H9 (cell line): ENCODE measurements around the gene CD164L2. TPM values are rescaled to one million over a fixed set of nuclear protein-coding genes. Genes with fewer than 3 reads are reported as not detected.
A peak's percentile ranks its signal among the peaks of the same experiment; 100 is the strongest.

Experiments used
- DNase-seq: peaks from one replicate; pipeline ENCODE4 v3.0.0-alpha.2; 2017
- H2AFZ ChIP-seq: one replicate; pipeline ENCODE4 v1.6.1; 2013; ENCODE audit warnings: mild to moderate bottlenecking, low read length, control low read depth, moderate library complexity
- H2AK5ac ChIP-seq: 2 replicates; pipeline ENCODE4 v1.6.1; 2013; ENCODE audit warnings: low read length, control low read depth, mixed read lengths; ENCODE audit not compliant: insufficient read length
- H2BK120ac ChIP-seq: one replicate; pipeline ENCODE4 v1.6.1; 2013; ENCODE audit warnings: low read depth, mild to moderate bottlenecking, low read length, control low read depth, inconsistent platforms; ENCODE audit not compliant: poor library complexity, severe bottlenecking
- H2BK12ac ChIP-seq: 2 replicates; pipeline ENCODE4 v1.6.1; 2013; ENCODE audit warnings: low read length, control low read depth, mixed read lengths, low read depth; ENCODE audit not compliant: insufficient read length
- H2BK15ac ChIP-seq: 2 replicates; pipeline ENCODE4 v1.6.1; 2013; ENCODE audit warnings: low read depth, low read length, control low read depth
- H2BK20ac ChIP-seq: one replicate; pipeline ENCODE4 v1.6.1; 2013; ENCODE audit warnings: low read depth, mild to moderate bottlenecking, low read length, control low read depth, inconsistent platforms; ENCODE audit not compliant: poor library complexity, severe bottlenecking
- H2BK5ac ChIP-seq: 2 replicates; pipeline ENCODE4 v1.6.1; 2013; ENCODE audit warnings: low read length, control low read depth, mixed read lengths; ENCODE audit not compliant: insufficient read length
- H3K14ac ChIP-seq: 2 replicates; pipeline ENCODE4 v1.6.1; 2013; ENCODE audit warnings: low read length, control low read depth; ENCODE audit not compliant: insufficient read depth
- H3K18ac ChIP-seq: 2 replicates; pipeline ENCODE4 v1.6.1; 2013; ENCODE audit warnings: low read depth, mild to moderate bottlenecking, mixed read lengths, low read length, control low read depth; ENCODE audit not compliant: insufficient read length
- H3K23ac ChIP-seq: 2 replicates; pipeline ENCODE4 v1.6.1; 2013; ENCODE audit warnings: low read length, control low read depth, mixed read lengths, low read depth; ENCODE audit not compliant: insufficient read length
- H3K23me2 ChIP-seq: 2 replicates; pipeline ENCODE4 v1.6.1; 2013; ENCODE audit warnings: low read depth, mild to moderate bottlenecking, mixed read lengths, low read length, control low read depth; ENCODE audit not compliant: insufficient read length, poor library complexity, severe bottlenecking
- H3K27ac ChIP-seq: 2 replicates; pipeline ENCODE4 v1.5.1; 2013; ENCODE audit warnings: low read length, control low read depth, mixed read lengths, low read depth; ENCODE audit not compliant: insufficient read length
- H3K27me3 ChIP-seq: 2 replicates; pipeline ENCODE4 v1.6.1; 2013; ENCODE audit warnings: low read length, control low read depth, inconsistent platforms; ENCODE audit not compliant: insufficient read depth
- H3K4ac ChIP-seq: 2 replicates; pipeline ENCODE4 v1.6.1; 2013; ENCODE audit warnings: low read depth, mild to moderate bottlenecking, control low read depth, inconsistent platforms, low read length, moderate library complexity
- H3K4me1 ChIP-seq: 2 replicates; pipeline ENCODE4 v1.6.1; 2013; ENCODE audit warnings: low read length, control low read depth, inconsistent platforms; ENCODE audit not compliant: insufficient read depth
- H3K4me2 ChIP-seq: 2 replicates; pipeline ENCODE4 v1.6.1; 2013; ENCODE audit warnings: low read length, control low read depth, mixed read lengths; ENCODE audit not compliant: insufficient read length, insufficient read depth
- H3K56ac ChIP-seq: 2 replicates; pipeline ENCODE4 v1.6.1; 2013; ENCODE audit warnings: low read depth, mild to moderate bottlenecking, mixed read lengths, low read length, control low read depth; ENCODE audit not compliant: insufficient read length
- H3K79me1 ChIP-seq: 2 replicates; pipeline ENCODE4 v1.6.1; 2013; ENCODE audit warnings: low read depth, mild to moderate bottlenecking, moderate library complexity, low read length, control low read depth, inconsistent platforms; ENCODE audit not compliant: insufficient read depth, poor library complexity, severe bottlenecking
- H3K79me2 ChIP-seq: 2 replicates; pipeline ENCODE4 v1.6.1; 2013; ENCODE audit warnings: low read length, control low read depth, inconsistent platforms; ENCODE audit not compliant: insufficient read depth
- H3K9ac ChIP-seq: 2 replicates; pipeline ENCODE4 v1.6.1; 2013; ENCODE audit warnings: low read length, control low read depth, mixed read lengths; ENCODE audit not compliant: insufficient read length; ENCODE audit errors: extremely low read depth
- H3K9me3 ChIP-seq: one replicate; pipeline ENCODE4 v1.6.1; 2013; ENCODE audit warnings: low read depth, low read length, inconsistent platforms; ENCODE audit not compliant: control insufficient read depth
- H3T11ph ChIP-seq: one replicate; pipeline ENCODE4 v1.6.1; 2013; ENCODE audit warnings: mild to moderate bottlenecking, low read length, control low read depth, inconsistent platforms
- H4K20me1 ChIP-seq: one replicate; pipeline ENCODE4 v1.6.1; 2013; ENCODE audit not compliant: control insufficient read depth, insufficient read length, insufficient read depth
- H4K5ac ChIP-seq: 2 replicates; pipeline ENCODE4 v1.6.1; 2013; ENCODE audit warnings: low read depth, mild to moderate bottlenecking, mixed read lengths, low read length, control low read depth; ENCODE audit not compliant: insufficient read length
- H4K8ac ChIP-seq: replicated peaks from 2 replicates; pipeline ENCODE4 v1.6.1; 2013; ENCODE audit warnings: low read length, control low read depth, mixed read lengths, low read depth; ENCODE audit not compliant: insufficient read length
- H4K91ac ChIP-seq: 2 replicates; pipeline ENCODE4 v1.6.1; 2013; ENCODE audit warnings: low read depth, mild to moderate bottlenecking, moderate library complexity, mixed read lengths, low read length, control low read depth; ENCODE audit not compliant: insufficient read length
- H3K27ac Mint-ChIP-seq, 3 experiments: 2 replicates in 2 of 3; 3 replicates in 1 of 3; pipeline ENCODE4 v1.8.0; 2020 to 2021; ENCODE audit warnings: mixed read lengths in 3 of 3, mild to moderate bottlenecking in 1 of 3, moderate library complexity in 1 of 3
- H3K27me3 Mint-ChIP-seq: 2 replicates; pipeline ENCODE4 v1.8.0; 2021; ENCODE audit warnings: low read depth, mild to moderate bottlenecking, moderate library complexity, mixed read lengths
- H3K36me3 Mint-ChIP-seq, 3 experiments: 2 replicates in 2 of 3; 3 replicates in 1 of 3; pipeline ENCODE4 v1.8.0; 2020 to 2021; ENCODE audit warnings: low read depth in 3 of 3, mixed read lengths in 3 of 3; ENCODE audit not compliant: insufficient read depth in 1 of 3
- H3K4me1 Mint-ChIP-seq, 2 experiments: 2 replicates each; pipeline ENCODE4 v1.8.0; 2020; ENCODE audit warnings: mixed read lengths in 2 of 2
- H3K4me3 Mint-ChIP-seq, 2 experiments: 2 replicates in 1 of 2; 3 replicates in 1 of 2; pipeline ENCODE4 v1.8.0; 2020 to 2021; ENCODE audit warnings: mild to moderate bottlenecking in 2 of 2, mixed read lengths in 2 of 2, moderate library complexity in 1 of 2
- H3K9me3 Mint-ChIP-seq, 2 experiments: 2 replicates in 1 of 2; 3 replicates in 1 of 2; pipeline ENCODE4 v1.8.0; 2020; ENCODE audit warnings: mild to moderate bottlenecking in 2 of 2, mixed read lengths in 2 of 2, moderate library complexity in 1 of 2
- WGBS: extraction: QIAGEN DNeasy Blood & Tissue Kit; methylation state at CpG from one replicate; pipeline ENCODE4 v1.1.7; 2013; ENCODE audit warnings: missing lambda C conversion rate, low lambda C conversion rate, mixed read lengths; ENCODE audit not compliant: insufficient read length; ENCODE audit errors: extremely low coverage; 5-methylcytosine and 5-hydroxymethylcytosine counted together
- total RNA-seq: library from RNA; stranded (reverse); gene quantifications from 2 replicates; pipeline ENCODE4 v1.2.1, GENCODE V29; 2021
- TF ChIP-seq, protein P1 (sequence below): fragments of 200-600 bp; sonication (generic); conservative IDR thresholded peaks from 3 replicates; pipeline ENCODE4 v1.8.0; 2021; ENCODE audit warnings: antibody characterized with exemption, mild to moderate bottlenecking

Gene CD164L2
- total RNA-seq, 1 experiment from 2014 or later: 1.2 TPM

DNA sequence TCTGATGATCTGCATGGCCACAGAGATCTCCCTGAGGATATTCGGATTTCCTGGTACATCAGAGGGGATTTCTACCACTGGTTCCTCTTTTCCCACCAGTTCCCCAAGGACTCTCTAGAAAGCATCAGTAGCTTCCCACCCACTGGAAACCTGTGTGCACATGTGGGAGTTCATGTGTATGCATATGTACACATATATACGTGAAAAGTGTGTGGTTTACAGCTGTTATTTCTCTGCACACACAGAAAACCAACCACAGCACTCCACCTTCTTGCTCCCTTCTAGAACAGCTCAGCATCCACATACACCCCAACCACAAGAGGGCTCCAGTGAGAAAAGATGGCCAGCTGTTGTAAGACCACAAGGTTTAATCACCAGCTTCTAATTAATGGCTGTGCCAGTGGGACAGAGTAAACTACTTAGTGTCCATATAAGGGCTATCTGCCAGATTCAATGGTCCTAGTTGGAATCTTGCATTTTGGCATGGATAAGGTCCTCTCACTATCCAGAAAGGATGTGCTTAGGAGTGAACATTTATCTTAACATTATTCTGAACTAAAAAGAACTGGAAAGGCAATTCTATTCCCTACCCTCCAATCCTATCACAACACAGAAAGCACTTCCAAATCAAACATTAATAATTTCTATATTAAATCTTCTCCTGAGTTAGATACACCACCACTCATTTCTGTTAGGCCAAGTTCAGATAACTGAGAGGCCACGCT lies 33.4 kb upstream of the CD164L2 start:
- no CpG with 5 or more reads among the region's 3 CpGs for WGBS
- no peaks in the 10 kb centered on the region for H3K79me2 ChIP-seq
- H3K27ac ChIP-seq: no peak overlapping the region
- no peak overlapping the region for H3K56ac ChIP-seq
- no peak overlapping the region for H3K4ac ChIP-seq
- no peaks in the 10 kb centered on the region for H3K9me3 ChIP-seq
- no peaks in the 10 kb centered on the region for H4K20me1 ChIP-seq
- H3K23me2 ChIP-seq: no peaks in the 10 kb centered on the region
- no peak overlapping the region for H4K5ac ChIP-seq
- H2BK12ac ChIP-seq: no peak overlapping the region
- H2AFZ ChIP-seq: no peak overlapping the region
- H2AK5ac ChIP-seq: no peak overlapping the region
- H3K14ac ChIP-seq: no peak overlapping the region
- no peak overlapping the region for H4K91ac ChIP-seq
- no peak overlapping the region for H2BK120ac ChIP-seq
- Mint-ChIP-seq H3K36me3 (peaks cover 35 to 57% (median 56%) of the 10 kb centered on the region in 3 experiments; a peak in 6 of 7 replicates), H3K4me3 (no peak overlapping the region), H3K27ac (no peak overlapping the region; a peak in 1 of 7 replicates), H3K4me1 (peaks cover 16 to 22% of the 10 kb centered on the region in 2 experiments), H3K27me3 (no peaks in the 10 kb centered on the region), H3K9me3 (no peaks in the 10 kb centered on the region)
- H4K8ac ChIP-seq: no peak overlapping the region
- H3K18ac ChIP-seq: no peak overlapping the region
- no peaks in the 10 kb centered on the region for H3K79me1 ChIP-seq
- H2BK5ac ChIP-seq: no peak overlapping the region
- TF ChIP-seq, protein P1, sequence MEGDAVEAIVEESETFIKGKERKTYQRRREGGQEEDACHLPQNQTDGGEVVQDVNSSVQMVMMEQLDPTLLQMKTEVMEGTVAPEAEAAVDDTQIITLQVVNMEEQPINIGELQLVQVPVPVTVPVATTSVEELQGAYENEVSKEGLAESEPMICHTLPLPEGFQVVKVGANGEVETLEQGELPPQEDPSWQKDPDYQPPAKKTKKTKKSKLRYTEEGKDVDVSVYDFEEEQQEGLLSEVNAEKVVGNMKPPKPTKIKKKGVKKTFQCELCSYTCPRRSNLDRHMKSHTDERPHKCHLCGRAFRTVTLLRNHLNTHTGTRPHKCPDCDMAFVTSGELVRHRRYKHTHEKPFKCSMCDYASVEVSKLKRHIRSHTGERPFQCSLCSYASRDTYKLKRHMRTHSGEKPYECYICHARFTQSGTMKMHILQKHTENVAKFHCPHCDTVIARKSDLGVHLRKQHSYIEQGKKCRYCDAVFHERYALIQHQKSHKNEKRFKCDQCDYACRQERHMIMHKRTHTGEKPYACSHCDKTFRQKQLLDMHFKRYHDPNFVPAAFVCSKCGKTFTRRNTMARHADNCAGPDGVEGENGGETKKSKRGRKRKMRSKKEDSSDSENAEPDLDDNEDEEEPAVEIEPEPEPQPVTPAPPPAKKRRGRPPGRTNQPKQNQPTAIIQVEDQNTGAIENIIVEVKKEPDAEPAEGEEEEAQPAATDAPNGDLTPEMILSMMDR: peak; percentile 82
- peak; percentile 71 for DNase-seq
- H3T11ph ChIP-seq: no peak overlapping the region
- no peak overlapping the region for H3K4me2 ChIP-seq
- H2BK20ac ChIP-seq: no peak overlapping the region
- H3K4me1 ChIP-seq: 0 out of 2 replicates have a peak, but pooled peaks cover 2% of the 10 kb centered on the region
- H3K9ac ChIP-seq: no peak overlapping the region
- H3K27me3 ChIP-seq: no peaks in the 10 kb centered on the region
- H2BK15ac ChIP-seq: no peak overlapping the region
- H3K23ac ChIP-seq: no peak overlapping the region
